Hepatic stellate cell (primary cell): ENCODE data around the gene LAMB4.

Experiments used
- DNase-seq: peaks from one replicate; pipeline ENCODE4 v3.0.0; 2011; ENCODE audit warnings: low spot score

LAMB4 gene

GRCh38 chr7:108104324-108104723 is 25.8 kb downstream of the LAMB4 start:
- no peak for DNase-seq

- no peak for DNase-seq
These were observed 26.4 kb downstream of the LAMB4 start for GRCh38 chr7:108103558-108104298.

- DNase-seq: no peak
These were observed 27.4 kb downstream of the LAMB4 start for GRCh38 chr7:108102671-108103312.

- no peak for DNase-seq
These were observed 28.4 kb downstream of the LAMB4 start for GRCh38 chr7:108101759-108102158.

GRCh38 chr7:108099713-108100112 is 30.4 kb downstream of the LAMB4 start:
- DNase-seq: no peak

GRCh38 chr7:108097703-108098102 is 32.5 kb downstream of the LAMB4 start:
- DNase-seq: no peak

GRCh38 chr7:108096996-108097395 is 33.2 kb downstream of the LAMB4 start:
- DNase-seq: no peak

GRCh38 chr7:108094933-108095710 is 35.0 kb downstream of the LAMB4 start:
- DNase-seq: peak; percentile 67

GRCh38 chr7:108094346-108094745 is 35.8 kb downstream of the LAMB4 start:
- DNase-seq: no peak

GRCh38 chr7:108093851-108094331 is 36.3 kb downstream of the LAMB4 start:
- DNase-seq: no peak

GRCh38 chr7:108093341-108093740 is 36.8 kb downstream of the LAMB4 start:
- DNase-seq: no peak

GRCh38 chr7:108091461-108091831 is 38.7 kb downstream of the LAMB4 start:
- no peak for DNase-seq

- DNase-seq: no peak
These were observed 39.2 kb downstream of the LAMB4 start for GRCh38 chr7:108090791-108091460.

- DNase-seq: no peak
These were observed 40.8 kb downstream of the LAMB4 start for GRCh38 chr7:108089381-108089780.

- DNase-seq: no peak
These were observed 41.4 kb downstream of the LAMB4 start for GRCh38 chr7:108088729-108089128.

- DNase-seq: no peak
These were observed 42.4 kb downstream of the LAMB4 start for GRCh38 chr7:108087778-108088177.

- no peak for DNase-seq
These were observed 43.2 kb downstream of the LAMB4 start for GRCh38 chr7:108086962-108087361.

GRCh38 chr7:108086546-108086945 is 43.6 kb downstream of the LAMB4 start:
- DNase-seq: no peak

- no peak for DNase-seq
These were observed 46.2 kb downstream of the LAMB4 start for GRCh38 chr7:108083980-108084379.

- DNase-seq: peak; percentile 85
These were observed 50.2 kb downstream of the LAMB4 start for GRCh38 chr7:108079648-108080591.

- DNase-seq: no peak
These were observed 50.9 kb downstream of the LAMB4 start for GRCh38 chr7:108079276-108079647.
